ENCODE results near the gene DCC.

Gene DCC

DNA sequence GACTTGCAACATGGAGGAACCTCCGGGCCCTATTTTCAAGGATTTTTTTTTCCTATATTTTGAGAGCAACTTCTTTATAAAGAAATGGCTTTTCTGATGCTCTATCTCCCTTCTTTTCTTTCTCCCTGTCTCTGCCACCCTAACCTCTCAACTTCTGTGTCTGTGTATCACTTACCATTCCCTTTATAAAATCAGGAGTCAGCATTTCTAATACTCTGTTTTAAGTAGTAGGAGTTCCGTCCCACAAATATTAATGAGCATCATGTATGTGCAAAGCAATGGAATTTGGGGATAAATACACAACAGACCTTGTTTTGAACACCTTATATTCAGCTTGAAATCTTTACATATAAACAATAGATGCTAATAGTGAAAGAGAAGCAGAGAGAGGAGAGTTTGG lies 268.0 kb downstream of the DCC start:
- TF ChIP-seq, protein P1, sequence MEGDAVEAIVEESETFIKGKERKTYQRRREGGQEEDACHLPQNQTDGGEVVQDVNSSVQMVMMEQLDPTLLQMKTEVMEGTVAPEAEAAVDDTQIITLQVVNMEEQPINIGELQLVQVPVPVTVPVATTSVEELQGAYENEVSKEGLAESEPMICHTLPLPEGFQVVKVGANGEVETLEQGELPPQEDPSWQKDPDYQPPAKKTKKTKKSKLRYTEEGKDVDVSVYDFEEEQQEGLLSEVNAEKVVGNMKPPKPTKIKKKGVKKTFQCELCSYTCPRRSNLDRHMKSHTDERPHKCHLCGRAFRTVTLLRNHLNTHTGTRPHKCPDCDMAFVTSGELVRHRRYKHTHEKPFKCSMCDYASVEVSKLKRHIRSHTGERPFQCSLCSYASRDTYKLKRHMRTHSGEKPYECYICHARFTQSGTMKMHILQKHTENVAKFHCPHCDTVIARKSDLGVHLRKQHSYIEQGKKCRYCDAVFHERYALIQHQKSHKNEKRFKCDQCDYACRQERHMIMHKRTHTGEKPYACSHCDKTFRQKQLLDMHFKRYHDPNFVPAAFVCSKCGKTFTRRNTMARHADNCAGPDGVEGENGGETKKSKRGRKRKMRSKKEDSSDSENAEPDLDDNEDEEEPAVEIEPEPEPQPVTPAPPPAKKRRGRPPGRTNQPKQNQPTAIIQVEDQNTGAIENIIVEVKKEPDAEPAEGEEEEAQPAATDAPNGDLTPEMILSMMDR (conservative IDR thresholded peaks at IDR 0.05), result no peak
- no peak for TF ChIP-seq ZFX (IDR thresholded peaks at IDR 0.05)
- no peak overlapping the region for H3K27ac ChIP-seq

DNA sequence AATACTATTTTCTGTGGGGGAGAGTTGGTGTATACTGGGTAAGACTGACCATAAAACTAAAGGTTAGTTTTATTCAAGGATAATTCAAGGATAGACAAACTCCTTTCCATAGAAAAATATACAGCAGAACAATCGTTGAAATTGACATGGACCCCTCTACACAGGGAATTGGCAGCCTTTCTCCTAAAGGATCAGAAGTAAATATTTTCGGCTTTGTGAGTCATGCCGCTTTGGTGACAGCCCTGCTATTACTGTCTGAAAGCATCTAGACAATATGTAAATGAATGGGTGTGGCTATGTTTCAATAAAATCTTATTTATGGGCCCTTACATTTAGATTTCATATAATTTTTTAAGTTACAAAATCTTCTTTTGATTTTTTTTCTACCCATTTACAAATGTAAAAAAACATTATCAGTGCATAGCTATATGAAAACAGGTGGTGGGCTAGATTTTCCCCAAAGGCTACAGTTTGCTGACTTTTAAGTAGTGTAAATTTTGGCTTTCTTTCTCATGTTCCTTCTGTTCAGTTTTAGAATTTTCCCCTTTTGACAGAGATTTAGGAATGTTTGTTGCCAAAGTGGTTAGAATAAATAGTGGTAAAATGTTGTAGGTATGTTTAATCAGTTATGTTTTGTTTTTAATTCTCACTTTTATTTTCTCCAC lies 270.6 kb downstream of the DCC start:
- TF ChIP-seq, protein P1 (conservative IDR thresholded peaks at IDR 0.05), result no peak
- no peak for TF ChIP-seq ZFX (IDR thresholded peaks at IDR 0.05)

GRCh38 chr18:52612406-52612805 lies 272.4 kb downstream of the DCC start:
- no peak for TF ChIP-seq ZFX (IDR thresholded peaks at IDR 0.05)
- TF ChIP-seq, protein P1 (conservative IDR thresholded peaks at IDR 0.05), result no peak
- no peak overlapping the region for H3K27ac ChIP-seq

More for the DNA sequence above, 270.6 kb downstream of the DCC start:
- no peak overlapping the region for H3K27ac ChIP-seq

DNA sequence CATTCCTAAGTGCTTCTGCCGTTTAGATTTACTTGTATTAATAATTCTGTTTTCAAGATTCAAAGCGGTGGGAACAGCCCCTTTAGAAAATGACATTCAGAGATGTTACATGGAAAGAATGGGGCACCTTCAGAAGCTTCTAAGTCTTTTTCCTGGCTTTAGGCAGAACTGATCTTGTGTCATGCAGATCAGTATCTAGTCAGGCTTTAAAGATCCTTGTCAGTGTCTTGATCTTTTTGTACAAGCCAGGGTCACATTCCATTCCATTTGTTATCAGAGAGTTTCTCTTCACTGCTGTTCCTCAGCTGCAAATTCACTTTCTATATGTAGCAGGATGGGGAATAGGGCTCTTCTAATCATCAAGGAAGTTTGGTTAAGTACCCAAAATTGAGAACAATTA lies 275.3 kb downstream of the DCC start:
- no peak overlapping the region for H3K27ac ChIP-seq
- TF ChIP-seq, protein P1 (conservative IDR thresholded peaks at IDR 0.05), result no peak
- TF ChIP-seq ZFX (IDR thresholded peaks at IDR 0.05), result no peak

DNA sequence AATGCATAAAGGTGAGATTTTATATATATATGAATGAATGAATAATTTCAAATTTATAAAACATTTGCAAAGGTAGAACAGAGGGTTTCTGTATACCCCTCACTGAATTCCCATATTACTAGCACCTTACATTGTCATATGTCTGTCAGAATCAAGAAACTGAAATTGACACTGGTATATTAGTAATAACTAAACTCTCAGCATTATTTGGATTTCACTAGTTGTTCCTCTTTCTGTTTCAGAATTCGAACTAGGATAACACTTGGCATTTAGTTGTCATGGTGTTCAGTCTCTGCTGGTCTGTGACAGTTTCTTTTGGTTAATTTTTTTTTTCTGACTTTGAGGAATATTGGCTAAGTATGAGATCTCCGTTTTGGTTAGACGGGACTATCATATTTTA lies 275.9 kb downstream of the DCC start:
- no peak for TF ChIP-seq ZFX (IDR thresholded peaks at IDR 0.05)
- no peak overlapping the region for H3K27ac ChIP-seq

DNA sequence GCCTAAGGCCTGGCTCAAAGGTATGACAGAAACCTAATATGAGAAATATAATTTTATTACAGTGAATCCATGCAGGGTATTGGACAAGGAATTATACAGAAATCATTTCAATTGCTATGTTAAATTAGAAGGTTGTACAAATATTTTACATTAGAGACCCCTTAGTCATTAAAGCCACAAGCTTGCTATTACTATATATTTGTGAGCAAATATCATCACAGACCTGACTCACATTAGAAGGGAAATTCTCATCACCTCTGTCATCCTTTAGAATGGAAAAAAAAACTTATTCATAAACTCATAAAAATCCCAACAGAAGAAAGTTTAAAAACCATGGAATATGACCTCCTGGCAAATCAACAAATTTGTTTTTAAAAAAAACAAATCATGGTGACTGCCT lies 277.9 kb downstream of the DCC start:
- TF ChIP-seq, protein P1 (conservative IDR thresholded peaks at IDR 0.05), result no peak
- no peak for TF ChIP-seq ZFX (IDR thresholded peaks at IDR 0.05)

DNA sequence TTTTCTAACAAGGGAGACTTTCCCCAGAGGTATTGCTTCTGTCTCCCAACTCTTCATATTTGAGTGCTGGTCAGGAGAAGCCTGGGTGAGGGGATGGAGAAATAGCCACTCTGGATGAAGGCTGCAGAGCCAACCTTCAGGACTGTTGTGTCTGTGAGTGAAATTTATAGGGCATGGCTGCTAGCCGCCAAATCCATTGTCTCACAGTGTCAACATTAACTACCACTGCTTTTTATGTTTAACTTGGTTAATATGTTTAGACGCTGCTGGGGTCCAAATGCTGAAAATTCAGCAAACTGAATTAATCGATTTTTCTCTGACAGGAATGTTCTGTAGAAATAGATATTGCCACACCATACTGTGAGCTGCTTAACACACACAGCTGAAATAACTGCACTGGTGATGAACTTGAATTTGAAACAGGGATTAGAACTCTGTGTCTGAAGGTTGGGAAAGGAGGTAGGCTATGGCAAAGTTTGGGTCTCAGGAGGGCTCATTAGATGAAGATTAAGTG lies 281.0 kb downstream of the DCC start:
- no peak overlapping the region for H3K27ac ChIP-seq
- no peak for TF ChIP-seq ZFX (IDR thresholded peaks at IDR 0.05)
- TF ChIP-seq, protein P1 (conservative IDR thresholded peaks at IDR 0.05), result no peak

More for the DNA sequence above, 277.9 kb downstream of the DCC start:
- H3K27ac ChIP-seq, result no peak overlapping the region

DNA sequence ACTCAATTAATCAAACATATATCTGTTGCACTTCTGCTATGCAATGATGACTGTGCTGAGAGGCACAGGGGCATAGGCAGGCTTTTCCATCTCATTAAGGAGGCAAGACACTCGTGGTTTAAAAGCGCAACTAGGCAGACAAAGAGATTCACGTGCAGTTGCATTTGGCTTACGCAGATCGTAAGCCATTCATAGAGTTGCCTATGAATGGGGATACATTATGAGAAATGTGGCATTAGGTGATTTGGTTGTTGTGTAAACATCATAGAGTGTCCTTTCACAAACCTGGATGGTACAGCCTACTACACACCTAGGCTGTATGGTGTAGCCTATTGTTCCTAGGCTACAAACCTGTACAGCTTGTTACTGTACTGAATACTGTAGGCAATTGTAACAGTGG lies 284.7 kb downstream of the DCC start:
- TF ChIP-seq, protein P1 (conservative IDR thresholded peaks at IDR 0.05), result no peak
- TF ChIP-seq ZFX (IDR thresholded peaks at IDR 0.05), result no peak

More for the DNA sequence above, 284.7 kb downstream of the DCC start:
- no peak overlapping the region for H3K27ac ChIP-seq

All from C4-2B (cell line).